ENCODE results near the gene CCDC88C.

The CCDC88C gene

GRCh38 chr14:91405241-91405721 lies 12.3 kb downstream of the CCDC88C start:
- in situ Hi-C loops (cut with MboI; ENCODE audit: low sequenced_read_pairs, unreplicated experiment) = loop anchor here (10.0 to 25.0 kb wide), 2 partner anchors 50 to 218 kb away; no protein-coding TSS in a partner anchor
- TF ChIP-seq, protein P1, sequence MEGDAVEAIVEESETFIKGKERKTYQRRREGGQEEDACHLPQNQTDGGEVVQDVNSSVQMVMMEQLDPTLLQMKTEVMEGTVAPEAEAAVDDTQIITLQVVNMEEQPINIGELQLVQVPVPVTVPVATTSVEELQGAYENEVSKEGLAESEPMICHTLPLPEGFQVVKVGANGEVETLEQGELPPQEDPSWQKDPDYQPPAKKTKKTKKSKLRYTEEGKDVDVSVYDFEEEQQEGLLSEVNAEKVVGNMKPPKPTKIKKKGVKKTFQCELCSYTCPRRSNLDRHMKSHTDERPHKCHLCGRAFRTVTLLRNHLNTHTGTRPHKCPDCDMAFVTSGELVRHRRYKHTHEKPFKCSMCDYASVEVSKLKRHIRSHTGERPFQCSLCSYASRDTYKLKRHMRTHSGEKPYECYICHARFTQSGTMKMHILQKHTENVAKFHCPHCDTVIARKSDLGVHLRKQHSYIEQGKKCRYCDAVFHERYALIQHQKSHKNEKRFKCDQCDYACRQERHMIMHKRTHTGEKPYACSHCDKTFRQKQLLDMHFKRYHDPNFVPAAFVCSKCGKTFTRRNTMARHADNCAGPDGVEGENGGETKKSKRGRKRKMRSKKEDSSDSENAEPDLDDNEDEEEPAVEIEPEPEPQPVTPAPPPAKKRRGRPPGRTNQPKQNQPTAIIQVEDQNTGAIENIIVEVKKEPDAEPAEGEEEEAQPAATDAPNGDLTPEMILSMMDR (IDR thresholded peaks at IDR 0.05; ENCODE audit: borderline replicate concordance, control extremely low read depth, extremely low read depth, insufficient read depth, missing control alignments) = no peak
- no peak for DNase-seq (ENCODE audit: low spot score)

DNA sequence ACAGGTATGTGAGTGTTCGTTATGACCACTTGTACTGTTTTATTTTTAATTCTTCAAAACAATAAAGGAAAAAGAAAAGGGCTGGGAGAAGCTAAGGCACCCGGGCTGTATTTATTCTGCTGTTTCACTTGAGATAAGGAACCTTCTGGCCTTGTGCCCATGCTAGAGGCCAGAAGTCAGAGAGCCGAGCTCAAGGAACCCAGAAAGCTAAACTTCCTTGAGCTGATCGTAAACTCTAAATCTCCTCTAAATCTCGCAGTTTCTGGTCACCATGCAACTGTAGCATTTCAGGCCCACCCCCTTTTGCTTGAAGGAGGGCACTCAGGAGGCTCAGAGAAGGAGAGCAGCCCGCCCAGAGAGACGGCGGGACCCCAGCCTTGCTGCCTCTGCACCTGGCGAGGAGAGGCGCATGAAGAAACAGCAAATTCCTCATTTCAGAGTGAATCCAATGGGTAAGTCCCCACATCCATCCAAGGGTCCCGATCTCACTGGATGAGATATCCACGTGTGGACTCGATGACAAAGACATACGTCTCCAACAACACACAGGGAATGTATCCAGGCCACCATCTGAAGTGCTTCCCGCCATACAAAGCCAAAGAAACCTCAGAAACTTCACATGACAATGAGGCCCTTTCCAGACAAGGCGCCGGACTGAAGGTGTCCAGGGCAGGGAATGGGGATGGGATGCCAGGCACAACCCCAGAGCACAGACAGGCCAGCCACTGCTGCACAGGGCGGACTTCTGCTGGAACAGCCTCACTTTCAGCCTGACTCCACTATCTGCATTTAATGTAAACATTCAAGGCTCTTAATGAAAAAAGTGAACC lies 14.6 kb downstream of the CCDC88C start:
- no peak for DNase-seq (ENCODE audit: low spot score)
- in situ Hi-C loops (cut with MboI; ENCODE audit: low sequenced_read_pairs, unreplicated experiment) = loop anchor here (10.0 to 25.0 kb wide), 2 partner anchors 48 to 216 kb away; no protein-coding TSS in a partner anchor
- TF ChIP-seq, protein P1 (IDR thresholded peaks at IDR 0.05; ENCODE audit: borderline replicate concordance, control extremely low read depth, extremely low read depth, insufficient read depth, missing control alignments) = no peak

GRCh38 chr14:91402348-91402747 lies 15.3 kb downstream of the CCDC88C start:
- no peak for DNase-seq (ENCODE audit: low spot score)
- in situ Hi-C loops (cut with MboI; ENCODE audit: low sequenced_read_pairs, unreplicated experiment) = loop anchor here (10.0 to 25.0 kb wide), 2 partner anchors 48 to 215 kb away; no protein-coding TSS in a partner anchor
- TF ChIP-seq, protein P1 (IDR thresholded peaks at IDR 0.05; ENCODE audit: borderline replicate concordance, control extremely low read depth, extremely low read depth, insufficient read depth, missing control alignments) = no peak

GRCh38 chr14:91401751-91402150 lies 15.9 kb downstream of the CCDC88C start:
- DNase-seq (ENCODE audit: low spot score) = no peak
- in situ Hi-C loops (cut with MboI; ENCODE audit: low sequenced_read_pairs, unreplicated experiment) = loop anchor here (10.0 to 25.0 kb wide), 2 partner anchors 47 to 214 kb away; no protein-coding TSS in a partner anchor
- TF ChIP-seq, protein P1 (IDR thresholded peaks at IDR 0.05; ENCODE audit: borderline replicate concordance, control extremely low read depth, extremely low read depth, insufficient read depth, missing control alignments) = no peak

- DNase-seq (ENCODE audit: low spot score) = no peak
- TF ChIP-seq, protein P1 (IDR thresholded peaks at IDR 0.05; ENCODE audit: borderline replicate concordance, control extremely low read depth, extremely low read depth, insufficient read depth, missing control alignments) = no peak
- in situ Hi-C loops (cut with MboI; ENCODE audit: low sequenced_read_pairs, unreplicated experiment) = loop anchor here (10.0 to 25.0 kb wide), 2 partner anchors 46 to 213 kb away; no protein-coding TSS in a partner anchor
Measured at GRCh38 chr14:91400696-91401095, 16.9 kb downstream of the CCDC88C start.

DNA sequence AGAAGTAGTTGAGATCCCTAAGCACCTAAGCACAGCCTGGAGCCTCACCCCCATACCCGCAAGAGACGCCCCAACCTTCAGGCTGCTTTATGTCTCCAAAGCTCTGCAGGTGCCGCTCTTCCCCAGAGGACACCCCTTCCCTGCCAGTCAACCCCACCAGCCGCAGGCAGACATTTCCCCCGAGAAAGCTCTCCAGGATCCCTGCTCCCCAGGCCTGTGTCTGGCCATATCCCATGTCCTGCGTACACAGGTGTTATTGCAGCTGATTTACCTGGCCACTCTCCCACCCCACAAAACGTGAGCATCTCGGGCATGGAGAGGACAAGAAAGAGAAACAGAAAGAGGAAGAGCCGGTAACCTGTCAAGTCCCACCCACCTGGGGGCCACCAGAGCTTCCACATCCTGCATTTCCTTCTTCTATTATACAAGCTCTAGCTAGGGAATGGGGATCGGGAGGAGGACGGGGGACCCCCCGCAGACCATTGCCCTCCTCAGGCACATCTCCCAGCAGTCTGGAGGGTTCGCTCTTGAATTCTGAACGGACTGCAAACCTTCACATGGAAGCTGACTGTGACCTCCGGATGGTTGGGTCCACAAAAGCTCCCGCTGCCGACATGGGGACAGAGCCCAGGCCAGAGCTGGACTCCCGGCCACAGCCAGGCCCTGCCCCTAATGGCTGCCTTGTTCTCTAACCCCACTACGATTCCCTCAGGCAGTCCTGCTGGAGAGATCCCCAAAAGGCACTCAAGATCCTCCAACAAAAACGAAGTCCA lies 17.6 kb downstream of the CCDC88C start:
- in situ Hi-C loops (cut with MboI; ENCODE audit: low sequenced_read_pairs, unreplicated experiment) = loop anchor here (10.0 to 25.0 kb wide), 2 partner anchors 45 to 213 kb away; no protein-coding TSS in a partner anchor
- peak; percentile 70 for DNase-seq (ENCODE audit: low spot score)
- TF ChIP-seq, protein P1 (IDR thresholded peaks at IDR 0.05; ENCODE audit: borderline replicate concordance, control extremely low read depth, extremely low read depth, insufficient read depth, missing control alignments) = peak; percentile 22

All from GM13976 (cell line).